ENCODE data around the gene C5orf52.
A peak's percentile ranks its signal among the peaks of the same experiment; 100 is the strongest.
"Not testable (repeated sequence)": the region's sequence is repeated elsewhere in the genome, so short reads cannot be mapped to it uniquely, and the experiment has no call there.

The C5orf52 gene

GRCh38 chr5:157679801-157680200, 8.5 kb downstream of the C5orf52 start:
- DNase-seq, result no peak

- DNase-seq, result no peak
Measured at GRCh38 chr5:157680239-157680638, 8.9 kb downstream of the C5orf52 start.

- no peak for DNase-seq
Measured at GRCh38 chr5:157681048-157681447, 9.7 kb downstream of the C5orf52 start.

- no peak for DNase-seq
Measured at GRCh38 chr5:157682257-157682656, 10.9 kb downstream of the C5orf52 start.

GRCh38 chr5:157686276-157687197, 15.2 kb downstream of the C5orf52 start:
- DNase-seq, result not testable (repeated sequence)

GRCh38 chr5:157687198-157687554, 15.8 kb downstream of the C5orf52 start:
- DNase-seq, result no peak

- peak; percentile 48 for DNase-seq
Measured at GRCh38 chr5:157689942-157690689, 18.8 kb downstream of the C5orf52 start.

- no peak for DNase-seq
Measured at GRCh38 chr5:157690690-157691433, 19.5 kb downstream of the C5orf52 start.

- not testable (repeated sequence) for DNase-seq
Measured at GRCh38 chr5:157693816-157694215, 22.5 kb downstream of the C5orf52 start.

GRCh38 chr5:157696154-157696553, 24.8 kb downstream of the C5orf52 start:
- DNase-seq, result not testable (repeated sequence)

GRCh38 chr5:157698674-157699073, 27.3 kb downstream of the C5orf52 start:
- not testable (repeated sequence) for DNase-seq

GRCh38 chr5:157703736-157704135, 32.4 kb downstream of the C5orf52 start:
- no peak for DNase-seq

GRCh38 chr5:157708866-157709265, 37.5 kb downstream of the C5orf52 start:
- no peak for DNase-seq

GRCh38 chr5:157709346-157709745, 38.0 kb downstream of the C5orf52 start:
- DNase-seq, result no peak

- DNase-seq, result no peak
Measured at GRCh38 chr5:157710431-157710830, 39.1 kb downstream of the C5orf52 start.

- DNase-seq, result no peak
Measured at GRCh38 chr5:157710882-157711281, 39.5 kb downstream of the C5orf52 start.

- no peak for DNase-seq
Measured at GRCh38 chr5:157713830-157714595, 42.7 kb downstream of the C5orf52 start.

- DNase-seq, result no peak
Measured at GRCh38 chr5:157714596-157714864, 43.2 kb downstream of the C5orf52 start.

GRCh38 chr5:157718519-157718918, 47.2 kb downstream of the C5orf52 start:
- DNase-seq, result peak; percentile 26

- DNase-seq, result no peak
Measured at GRCh38 chr5:157719245-157719644, 47.9 kb downstream of the C5orf52 start.

- no peak for DNase-seq
Measured at GRCh38 chr5:157721159-157721558, 49.8 kb downstream of the C5orf52 start.

- not testable (repeated sequence) for DNase-seq
Measured at GRCh38 chr5:157722895-157723294, 51.6 kb downstream of the C5orf52 start.

- DNase-seq, result not testable (repeated sequence)
Measured at GRCh38 chr5:157726607-157727006, 55.3 kb downstream of the C5orf52 start.
